Right hindlimb (tissue), 1 donor: ENCODE data around the gene SASH1.

Experiments used
- DNase-seq: peaks from one replicate; pipeline ENCODE4 v3.0.0-alpha.2; 2018

SASH1 gene

GRCh38 chr6:148438632-148439031 is 96.0 kb downstream of the SASH1 start:
- no peak for DNase-seq

- peak; percentile 49 for DNase-seq
Measured at GRCh38 chr6:148440016-148440415, 97.4 kb downstream of the SASH1 start.

DNA sequence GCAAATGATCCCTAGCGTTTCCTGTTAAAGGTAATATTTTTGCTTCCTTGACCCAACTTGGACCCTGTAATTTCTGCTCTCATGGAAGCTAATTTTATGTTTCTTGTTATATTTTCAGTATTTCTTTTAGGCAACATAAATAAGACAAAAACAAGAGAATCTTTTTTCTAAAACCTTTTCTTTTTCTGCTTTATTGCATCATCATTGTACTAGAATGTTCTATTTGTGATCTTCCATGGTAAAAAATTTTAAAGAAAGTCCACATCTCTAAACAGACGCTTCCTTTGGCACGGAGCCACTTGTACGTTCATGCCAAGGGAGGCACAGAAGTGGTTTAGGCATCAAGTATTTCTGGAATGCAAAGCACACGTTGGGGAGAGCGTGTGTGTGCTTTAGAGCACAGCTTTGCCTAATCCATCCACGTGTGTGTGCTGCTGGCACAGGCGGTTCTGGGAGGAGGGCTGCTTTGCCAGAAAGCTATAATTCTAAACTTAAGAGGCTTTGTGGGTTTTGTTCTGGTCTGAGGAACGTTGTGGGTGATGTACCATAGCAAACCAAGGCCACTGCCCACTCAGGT is 98.3 kb downstream of the SASH1 start:
- DNase-seq, result peak; percentile 84

- DNase-seq, result no peak
Measured at GRCh38 chr6:148441454-148441911, 98.8 kb downstream of the SASH1 start.

- DNase-seq, result no peak
Measured at GRCh38 chr6:148443798-148444560, 101.3 kb downstream of the SASH1 start.

DNA sequence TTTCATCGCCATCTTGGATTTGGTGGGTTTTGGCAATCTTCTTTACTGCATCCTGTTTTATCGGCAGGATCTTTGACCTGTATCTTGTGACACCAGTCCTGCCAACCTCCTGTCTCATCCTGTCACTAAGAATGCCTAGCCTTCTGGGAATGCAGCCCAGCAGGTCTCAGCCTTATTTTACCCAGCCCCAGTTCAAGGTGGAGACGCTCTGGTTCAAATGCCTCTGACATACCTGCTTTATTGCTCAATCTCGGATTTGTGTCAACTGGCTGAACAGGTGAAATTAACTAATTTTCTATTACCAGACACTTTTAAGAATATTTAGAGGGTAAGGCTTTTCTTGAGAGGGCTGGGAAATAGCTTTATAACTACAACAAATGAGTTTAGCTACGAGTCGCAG is 102.5 kb downstream of the SASH1 start:
- no peak for DNase-seq

GRCh38 chr6:148445620-148446019 is 103.0 kb downstream of the SASH1 start:
- DNase-seq, result no peak

- no peak for DNase-seq
Measured at GRCh38 chr6:148446681-148447080, 104.0 kb downstream of the SASH1 start.

- DNase-seq, result no peak
Measured at GRCh38 chr6:148447521-148448230, 105.0 kb downstream of the SASH1 start.

DNA sequence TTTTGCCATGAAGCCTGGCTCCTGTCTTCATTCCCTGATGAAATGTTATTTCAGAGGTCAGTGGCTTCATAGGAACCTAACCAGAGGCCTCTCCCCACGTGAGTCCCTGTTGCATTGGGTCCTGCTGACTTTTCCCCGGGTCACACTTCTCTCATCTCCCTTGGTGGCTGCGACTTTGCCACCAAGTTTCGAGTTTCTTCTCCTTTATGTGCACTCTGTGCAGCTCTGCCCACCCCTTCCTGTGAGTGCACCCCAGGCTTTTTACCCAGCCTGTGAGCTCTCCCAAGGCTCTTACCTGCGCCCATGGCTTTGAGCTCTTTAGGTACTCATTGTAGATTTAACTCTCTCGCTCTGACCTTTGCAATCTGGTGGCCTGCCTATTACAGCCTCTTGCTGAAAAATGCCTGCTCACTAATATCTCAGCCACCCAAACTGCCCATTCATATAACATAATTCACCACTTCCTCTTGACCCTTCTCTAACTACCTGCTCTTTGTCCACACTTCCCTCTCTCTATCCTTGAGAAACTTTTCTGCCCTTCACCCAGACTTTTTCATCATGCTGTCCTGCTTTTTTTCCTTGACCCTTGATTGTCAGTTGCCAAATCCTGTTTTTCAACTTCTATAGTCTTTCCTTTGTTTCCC is 105.9 kb downstream of the SASH1 start:
- no peak for DNase-seq

GRCh38 chr6:148450866-148451265 is 108.2 kb downstream of the SASH1 start:
- DNase-seq, result no peak

DNA sequence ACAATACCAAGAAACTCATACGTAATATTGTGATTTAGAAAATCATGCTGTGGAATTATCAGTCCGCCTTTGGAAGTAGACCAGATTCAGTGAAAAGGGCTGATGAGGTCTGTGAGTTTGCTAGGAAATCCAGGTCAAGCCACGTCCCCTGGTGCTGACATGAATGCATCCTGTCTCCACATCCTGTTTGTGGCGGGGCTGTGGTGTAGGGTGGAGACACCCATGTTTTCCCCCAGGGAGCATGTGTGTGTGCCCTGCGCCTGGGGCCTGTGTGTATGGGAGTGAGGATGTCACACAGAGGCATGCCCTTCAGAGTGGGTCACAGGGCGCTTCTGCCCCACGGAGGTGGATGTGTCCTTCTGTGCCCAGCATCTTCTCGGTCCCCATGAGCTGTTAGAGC is 109.1 kb downstream of the SASH1 start:
- no peak for DNase-seq

DNA sequence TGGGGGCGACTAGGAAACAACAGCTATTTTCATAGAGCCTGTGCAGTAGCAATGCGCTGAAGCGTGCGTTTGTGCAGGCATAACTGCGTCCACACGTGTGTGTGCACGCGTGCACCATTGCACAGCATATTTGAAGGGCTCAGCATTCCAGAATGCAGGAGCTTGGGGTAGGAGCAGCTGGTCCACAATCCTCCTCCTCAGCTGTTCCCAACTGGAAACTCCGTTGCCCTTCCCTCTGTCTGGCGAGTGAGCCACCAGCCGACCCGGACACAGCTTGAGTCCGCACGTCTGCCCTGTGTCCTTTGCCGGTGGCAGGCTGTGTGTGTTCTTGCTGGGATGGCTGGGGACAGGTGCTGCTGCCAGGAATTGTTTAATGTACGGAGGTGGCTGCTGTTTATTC is 110.2 kb downstream of the SASH1 start:
- peak; percentile 61 for DNase-seq

- DNase-seq, result no peak
Measured at GRCh38 chr6:148453906-148454305, 111.3 kb downstream of the SASH1 start.

GRCh38 chr6:148455225-148455624 is 112.6 kb downstream of the SASH1 start:
- no peak for DNase-seq

- DNase-seq, result no peak
Measured at GRCh38 chr6:148455674-148456558, 113.3 kb downstream of the SASH1 start.

DNA sequence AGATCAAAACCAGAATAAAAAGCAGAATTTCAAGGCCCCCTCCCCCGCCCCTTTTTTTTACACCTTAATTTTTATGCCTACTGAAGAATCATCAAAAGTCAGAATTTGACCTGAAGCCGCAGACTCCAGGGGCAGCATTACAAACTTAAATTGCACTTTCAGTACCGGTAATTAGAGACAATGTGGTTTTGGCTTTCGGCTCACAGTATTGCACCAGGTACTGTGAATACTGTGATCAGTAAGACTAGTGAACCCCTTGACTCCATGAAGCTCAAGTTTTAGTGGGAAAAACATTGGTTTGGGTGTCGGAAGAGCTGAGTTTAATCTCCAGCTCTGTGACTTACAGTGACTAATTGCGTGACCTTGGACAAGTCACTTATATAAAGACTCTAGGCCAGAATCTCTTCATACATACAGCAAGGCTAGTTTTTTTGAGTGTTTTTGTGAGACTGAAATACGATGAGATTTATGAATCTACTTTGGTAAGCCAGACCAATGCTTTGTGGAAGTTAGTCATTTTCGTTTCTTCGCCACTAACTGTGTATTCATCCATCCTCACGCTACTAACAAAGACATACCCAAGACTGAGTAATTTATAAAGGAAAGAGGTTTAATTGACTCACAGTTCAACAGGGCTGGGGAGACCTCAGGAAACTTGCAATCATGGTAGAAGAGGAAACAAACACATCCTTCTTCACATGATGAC is 114.7 kb downstream of the SASH1 start:
- no peak for DNase-seq

DNA sequence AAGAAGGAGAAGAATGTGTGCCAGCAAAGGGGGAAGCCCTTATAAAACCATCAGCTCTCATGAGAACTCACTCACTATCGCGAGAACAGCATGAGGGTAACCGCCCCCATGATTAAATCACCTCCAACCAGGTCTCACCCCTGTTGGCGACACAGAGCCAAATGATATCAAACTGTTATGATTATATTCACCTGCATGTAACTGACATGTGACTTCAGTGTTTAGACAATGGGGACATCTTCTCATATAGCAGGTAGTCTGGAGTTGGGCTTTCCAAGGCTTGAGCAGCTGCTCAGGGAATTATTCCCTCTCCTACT is 115.2 kb downstream of the SASH1 start:
- DNase-seq, result no peak

DNA sequence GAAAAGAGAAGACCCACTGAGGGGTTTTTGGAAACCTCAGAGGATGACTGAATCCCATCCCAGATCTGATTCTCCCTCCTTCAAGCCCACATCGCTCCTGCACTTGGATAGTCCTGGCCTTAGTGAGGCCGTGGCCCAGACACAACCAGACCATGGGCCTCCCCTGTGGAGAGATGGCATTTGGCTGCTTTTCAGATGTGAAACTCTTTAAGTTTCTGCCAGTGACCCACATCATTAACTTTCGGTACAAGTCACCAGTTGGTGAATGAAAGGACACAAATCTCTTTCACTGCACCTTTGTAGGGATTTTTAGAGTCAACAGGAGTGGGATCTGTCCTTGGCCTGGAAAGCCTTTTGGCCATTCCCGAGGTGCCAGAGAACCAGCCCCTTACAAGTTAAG is 116.6 kb downstream of the SASH1 start:
- no peak for DNase-seq

- DNase-seq, result no peak
Measured at GRCh38 chr6:148460876-148461646, 118.4 kb downstream of the SASH1 start.

- DNase-seq, result no peak
Measured at GRCh38 chr6:148461986-148462577, 119.4 kb downstream of the SASH1 start.
